Medulla oblongata (tissue), 1 donor: ENCODE measurements around the gene TSPEAR.

ENCODE experiments used
- DNase-seq: peaks from one replicate; pipeline ENCODE4 v3.0.0-alpha.2; 2015; ENCODE audit errors: extremely low spot score

Gene TSPEAR

DNA sequence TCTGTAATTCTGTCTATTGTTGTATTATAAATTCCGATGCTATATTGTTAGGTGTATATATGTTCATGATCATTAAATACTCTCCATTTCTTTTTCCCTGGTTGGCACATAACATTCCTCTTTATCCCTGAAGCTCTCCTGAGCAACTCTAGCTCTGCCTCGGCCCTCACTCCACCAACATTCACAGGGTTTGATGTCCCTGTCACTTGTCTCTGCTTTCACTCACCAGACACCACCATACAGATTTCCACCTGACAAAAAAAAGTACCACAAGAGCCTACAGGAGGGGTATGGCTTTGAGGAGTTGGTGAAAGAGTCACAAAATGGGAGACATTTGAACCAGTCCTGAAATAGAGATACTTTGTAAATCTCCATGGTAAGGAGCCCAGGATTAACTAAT, 8.8 kb upstream of the TSPEAR start:
- no peak for DNase-seq

DNA sequence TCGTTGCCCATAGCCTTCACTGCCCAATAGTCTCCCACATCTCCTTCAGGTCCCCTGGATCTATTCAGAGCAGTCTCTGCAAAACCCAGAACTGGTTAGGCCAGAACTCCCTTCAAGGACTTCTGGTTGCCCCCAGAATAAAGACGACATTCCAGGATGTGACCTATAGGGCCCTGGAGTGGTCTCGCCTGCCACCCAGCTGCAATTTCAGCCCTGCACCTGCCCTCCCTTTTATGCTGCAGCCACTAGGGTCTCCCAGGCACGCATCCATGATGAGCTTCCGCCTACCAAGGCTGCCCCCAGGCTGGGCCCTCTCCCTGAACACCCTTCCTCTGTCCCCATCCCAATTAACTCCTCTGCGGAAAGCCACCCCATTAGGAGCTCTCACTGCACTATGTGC, 7.2 kb upstream of the TSPEAR start:
- DNase-seq: no peak

DNA sequence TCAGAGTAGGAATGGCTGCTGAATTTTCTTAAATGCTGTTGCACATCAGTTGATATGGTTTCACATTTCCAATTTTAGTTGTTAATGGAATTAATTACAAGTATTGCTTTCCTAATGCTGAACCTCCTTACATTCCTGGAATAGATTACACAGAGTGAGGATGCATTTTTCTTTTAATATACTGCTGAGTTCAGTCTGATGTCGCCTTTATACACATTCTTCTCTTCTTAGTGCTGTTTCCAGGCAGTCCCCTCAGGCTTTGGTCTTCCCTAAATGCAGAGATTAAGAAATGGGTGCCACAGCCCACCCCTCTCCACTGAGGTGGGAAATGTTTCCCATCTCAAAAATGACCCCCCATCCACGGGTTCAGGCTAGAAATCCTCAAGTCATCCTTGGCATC, 6.7 kb upstream of the TSPEAR start:
- no peak for DNase-seq

DNA sequence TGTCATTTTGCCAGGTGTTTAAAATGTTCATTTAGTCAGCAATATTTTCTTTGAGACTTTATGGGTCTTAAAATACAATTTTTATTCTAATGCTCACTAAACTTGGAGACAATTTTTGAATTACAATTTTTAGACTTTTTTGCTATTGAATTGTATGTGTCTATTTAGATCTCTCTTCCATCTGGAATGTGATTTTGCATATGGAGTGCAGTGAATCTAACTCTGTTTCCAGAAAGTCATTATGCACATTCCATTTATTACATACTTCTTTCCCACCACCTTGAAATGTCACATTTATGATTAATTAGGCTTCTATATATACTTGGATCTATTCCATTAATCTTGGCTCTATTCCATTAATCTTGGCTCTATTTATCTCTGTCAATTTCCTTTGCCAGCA, 5.6 kb upstream of the TSPEAR start:
- no peak for DNase-seq

DNA sequence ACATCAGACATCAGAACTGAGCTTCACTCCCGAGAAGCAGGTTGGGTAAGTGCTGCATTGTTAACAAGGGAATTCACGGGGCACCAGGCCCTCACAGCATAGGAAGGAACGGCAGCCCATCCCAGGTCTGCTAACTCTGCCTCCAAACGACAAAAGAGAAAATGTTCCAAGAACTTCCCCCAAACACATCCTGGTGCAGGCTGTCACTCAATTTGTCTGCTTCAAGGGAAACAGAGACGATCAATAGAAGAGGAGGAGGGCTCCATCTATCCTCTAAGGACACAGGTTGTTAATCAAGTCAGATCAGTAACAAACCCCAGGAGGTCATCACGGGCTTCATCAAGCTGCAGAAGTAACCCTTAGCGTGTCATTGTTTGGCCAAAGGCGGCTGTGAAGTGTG, 3.5 kb upstream of the TSPEAR start:
- no peak for DNase-seq

DNA sequence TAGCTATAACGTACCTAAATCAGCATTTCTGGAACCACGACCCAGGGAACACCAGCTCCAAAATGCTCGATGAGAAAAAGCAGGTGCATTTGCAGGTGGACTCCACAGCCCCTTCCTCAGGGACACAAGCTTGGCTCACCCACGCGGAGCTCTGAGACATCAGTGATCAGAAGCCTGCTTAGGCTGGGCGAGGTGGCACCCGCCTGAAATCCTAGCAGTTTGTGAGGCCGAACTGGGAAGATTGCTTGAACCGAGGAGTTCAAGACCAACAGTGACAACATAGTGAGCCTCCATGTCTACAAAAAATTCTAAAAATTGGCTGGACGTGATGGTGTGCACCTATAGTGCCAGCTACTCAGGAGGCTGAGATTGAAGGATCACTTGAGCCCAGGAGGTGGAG, 2.5 kb upstream of the TSPEAR start:
- no peak for DNase-seq

DNA sequence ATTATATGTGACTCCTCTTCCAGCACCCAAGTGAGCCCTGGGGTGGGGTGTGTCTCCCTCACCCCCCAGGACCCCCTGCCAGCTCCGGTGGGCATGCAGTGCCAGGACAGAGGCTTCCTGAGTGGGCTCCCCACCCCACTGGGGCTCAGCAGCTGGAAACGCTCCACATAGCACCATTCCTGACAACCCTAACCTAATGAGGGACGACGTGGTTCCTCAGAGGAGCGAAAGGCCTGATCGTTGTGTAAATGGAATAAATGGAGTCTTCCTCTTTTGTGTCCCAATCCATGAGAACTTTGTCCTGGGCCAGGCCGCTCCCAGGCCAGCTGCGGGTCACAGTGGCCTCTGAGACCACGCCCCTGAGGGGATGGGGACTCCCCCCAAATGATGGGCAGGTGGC, 1.8 kb upstream of the TSPEAR start:
- DNase-seq: no peak

DNA sequence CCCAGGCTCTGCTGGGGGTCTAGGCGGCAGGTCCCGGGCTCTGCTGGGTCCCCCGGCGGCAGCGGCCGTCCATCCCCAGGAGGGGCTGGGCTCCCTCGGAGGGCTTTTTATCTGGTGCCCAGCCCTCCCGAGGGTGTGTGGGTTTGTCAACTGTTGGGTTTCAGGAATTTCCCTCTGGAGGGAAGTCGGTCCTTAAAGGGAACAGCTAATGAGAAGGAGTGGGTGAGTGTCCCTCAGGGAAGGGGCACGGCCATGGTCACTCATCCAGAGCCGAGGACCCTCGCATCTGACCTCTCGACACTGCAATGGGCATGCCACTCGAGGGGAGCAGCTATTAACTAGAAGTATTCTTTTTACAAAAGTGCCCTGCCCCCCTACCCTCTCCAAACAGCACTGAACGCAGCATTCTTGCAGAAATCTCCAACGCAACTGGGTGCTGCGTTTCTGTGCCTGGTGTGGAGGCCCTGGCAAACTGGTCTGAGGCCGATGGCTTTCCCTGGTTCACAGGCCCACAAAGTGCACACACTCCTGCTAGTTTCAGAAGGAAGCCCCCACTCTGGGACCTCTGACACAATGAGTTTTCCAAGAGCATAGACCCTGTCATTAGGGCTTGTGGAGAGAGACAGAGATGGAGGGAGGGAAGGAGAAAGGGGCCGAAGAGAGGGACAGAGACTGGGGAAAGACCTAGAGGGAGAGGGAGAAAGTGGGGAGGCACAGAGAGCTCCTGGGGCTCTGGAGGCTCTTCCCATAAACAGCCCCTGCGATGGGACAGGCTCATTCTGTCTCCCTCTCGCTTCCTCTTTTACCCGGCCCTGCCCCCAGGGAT, 1.0 kb upstream of the TSPEAR start:
- DNase-seq: no peak

DNA sequence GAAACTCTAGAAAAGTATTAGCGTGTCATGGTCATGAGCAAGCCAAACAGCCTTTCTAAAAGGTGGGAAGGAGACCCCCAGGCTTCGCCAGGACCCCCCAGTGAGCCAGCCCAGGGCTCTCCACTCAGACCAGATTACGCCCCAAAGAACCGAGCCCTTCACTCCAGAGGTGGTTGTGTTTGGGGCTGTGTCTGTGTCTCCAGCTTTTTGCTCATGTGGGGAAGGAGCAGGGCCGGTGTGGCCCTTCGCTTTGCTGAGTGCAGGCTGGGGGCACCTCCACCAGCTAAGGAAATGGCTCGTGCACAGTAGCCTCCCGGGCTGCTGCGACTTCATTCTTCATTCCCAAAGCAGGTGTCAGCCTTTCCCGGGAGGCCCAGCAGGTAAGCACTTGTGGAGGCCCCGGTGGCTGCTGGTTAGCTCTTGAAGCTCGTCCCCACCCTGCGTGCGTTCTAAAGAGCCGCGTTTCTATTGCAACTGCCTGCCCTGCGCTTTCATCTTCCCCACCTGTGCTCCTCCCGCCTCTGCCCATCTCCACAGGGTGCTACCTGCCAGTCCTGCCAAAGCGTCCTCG, 531 bp downstream of the TSPEAR start:
- no peak for DNase-seq

DNA sequence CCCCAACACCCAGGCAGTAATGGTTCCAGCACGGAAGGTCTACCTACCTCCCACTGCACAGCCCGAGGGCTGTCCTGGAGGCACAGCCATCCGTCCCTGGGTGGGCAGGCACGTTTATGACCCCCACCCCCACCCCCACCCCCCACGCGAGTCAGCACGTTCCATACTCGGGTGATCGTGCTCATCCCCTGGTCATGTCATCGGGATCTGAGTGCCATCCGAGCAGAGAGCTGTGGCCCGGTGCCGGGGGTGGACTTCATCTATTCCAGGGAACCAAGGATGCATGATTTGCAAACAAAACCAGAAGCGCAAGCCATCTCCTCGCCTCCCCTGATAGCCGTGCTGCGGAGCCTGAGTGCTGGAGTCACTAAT, 1.1 kb downstream of the TSPEAR start:
- no peak for DNase-seq

DNA sequence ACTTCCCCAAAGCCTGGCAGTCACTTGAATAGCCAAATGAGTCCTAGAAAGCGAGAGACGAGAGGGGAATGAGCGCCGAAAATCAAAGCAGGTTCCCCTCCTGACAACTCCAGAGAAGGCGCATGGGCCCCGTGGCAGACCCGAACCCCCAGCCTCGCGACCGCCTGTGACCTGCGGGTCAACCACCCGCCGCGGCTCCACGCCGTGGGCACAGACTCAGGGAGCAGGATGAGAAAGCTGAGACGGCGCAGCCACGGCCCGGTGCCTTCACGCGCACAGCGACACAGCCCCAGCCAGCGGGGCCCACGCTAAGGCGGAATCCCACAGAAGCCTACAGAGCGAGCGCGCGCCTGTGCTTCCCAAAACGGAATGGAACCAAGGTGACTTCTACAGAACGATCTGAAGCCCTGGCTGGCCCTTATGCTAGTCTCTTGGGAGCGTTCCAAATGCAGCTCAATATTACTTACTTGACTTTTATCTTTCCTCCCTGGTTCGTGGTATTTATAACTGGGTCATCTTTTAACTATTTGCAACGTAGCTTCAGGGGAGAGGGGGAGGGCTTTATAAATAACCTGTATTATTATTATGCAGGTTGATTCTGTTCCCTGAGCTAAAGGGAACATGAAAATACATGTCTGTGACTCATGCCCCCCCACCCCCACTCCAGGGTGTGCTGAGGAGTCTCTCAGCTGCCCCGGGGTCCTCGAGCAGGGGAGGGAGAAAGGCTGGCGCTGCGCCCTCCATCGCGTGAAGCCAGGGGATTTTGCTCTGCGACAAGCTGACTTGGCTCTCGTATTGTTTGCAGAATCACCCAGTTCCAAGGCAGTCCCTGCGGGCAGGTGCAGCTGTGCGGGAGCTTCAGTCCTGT, 1.7 kb downstream of the TSPEAR start:
- DNase-seq: no peak

DNA sequence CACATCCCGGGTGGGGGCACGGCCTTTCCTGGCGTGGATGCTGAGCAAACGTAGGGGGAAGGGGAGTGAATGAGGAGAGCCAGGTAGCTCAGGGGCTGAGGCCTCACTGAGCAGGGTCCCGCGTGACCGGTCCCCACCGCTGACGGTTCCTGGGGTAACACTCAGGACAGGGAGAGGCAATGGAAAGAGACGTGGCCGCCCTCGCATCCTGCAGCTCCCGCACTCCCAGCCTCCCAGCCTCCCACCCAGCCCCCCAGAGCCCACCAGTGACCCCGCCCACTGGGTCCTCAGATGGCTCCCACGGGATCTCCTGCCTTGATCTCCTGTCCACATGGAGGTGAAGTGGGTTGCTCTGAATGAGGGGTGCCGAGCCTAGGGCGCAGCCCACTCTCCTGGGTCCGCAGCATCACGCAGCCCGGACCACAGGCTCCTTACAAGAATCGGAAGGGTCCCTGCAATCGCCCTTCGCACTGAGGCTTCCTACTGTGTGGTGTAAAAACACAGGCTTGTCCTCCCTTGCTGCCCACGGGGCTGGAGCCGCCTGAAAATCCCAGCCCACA, 2.4 kb downstream of the TSPEAR start:
- no peak for DNase-seq

DNA sequence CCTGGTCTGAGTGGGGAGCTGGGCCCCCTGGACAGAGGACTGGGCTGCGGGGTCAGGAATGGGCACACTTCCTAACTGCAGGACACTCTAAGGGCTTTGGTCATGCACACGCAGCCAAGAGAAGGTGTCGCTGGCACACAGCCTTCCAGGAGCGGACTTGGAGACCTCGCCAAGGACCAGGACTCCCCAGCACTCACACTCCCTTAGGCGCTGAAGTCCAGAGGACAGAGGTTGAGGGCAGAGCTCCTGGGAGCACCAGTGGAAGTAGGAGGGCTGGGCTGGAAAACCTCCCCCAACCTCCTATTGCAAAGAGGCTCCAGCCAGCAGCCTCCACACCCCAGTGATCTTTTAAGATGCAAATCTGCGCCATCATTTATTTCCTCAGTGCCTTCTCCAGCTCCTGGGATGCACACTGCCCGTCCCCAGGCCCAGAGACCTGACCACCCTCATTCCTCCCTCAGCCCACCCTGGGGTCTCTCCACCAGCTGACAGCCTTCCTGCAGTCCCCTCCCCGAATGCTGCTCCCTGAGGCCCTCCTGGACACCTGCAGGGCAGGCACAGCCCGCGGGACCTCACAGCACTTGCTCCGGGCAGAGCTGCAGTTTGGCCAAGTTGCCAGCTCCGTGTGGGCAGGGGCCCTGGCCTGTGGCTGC, 3.0 kb downstream of the TSPEAR start:
- no peak for DNase-seq

DNA sequence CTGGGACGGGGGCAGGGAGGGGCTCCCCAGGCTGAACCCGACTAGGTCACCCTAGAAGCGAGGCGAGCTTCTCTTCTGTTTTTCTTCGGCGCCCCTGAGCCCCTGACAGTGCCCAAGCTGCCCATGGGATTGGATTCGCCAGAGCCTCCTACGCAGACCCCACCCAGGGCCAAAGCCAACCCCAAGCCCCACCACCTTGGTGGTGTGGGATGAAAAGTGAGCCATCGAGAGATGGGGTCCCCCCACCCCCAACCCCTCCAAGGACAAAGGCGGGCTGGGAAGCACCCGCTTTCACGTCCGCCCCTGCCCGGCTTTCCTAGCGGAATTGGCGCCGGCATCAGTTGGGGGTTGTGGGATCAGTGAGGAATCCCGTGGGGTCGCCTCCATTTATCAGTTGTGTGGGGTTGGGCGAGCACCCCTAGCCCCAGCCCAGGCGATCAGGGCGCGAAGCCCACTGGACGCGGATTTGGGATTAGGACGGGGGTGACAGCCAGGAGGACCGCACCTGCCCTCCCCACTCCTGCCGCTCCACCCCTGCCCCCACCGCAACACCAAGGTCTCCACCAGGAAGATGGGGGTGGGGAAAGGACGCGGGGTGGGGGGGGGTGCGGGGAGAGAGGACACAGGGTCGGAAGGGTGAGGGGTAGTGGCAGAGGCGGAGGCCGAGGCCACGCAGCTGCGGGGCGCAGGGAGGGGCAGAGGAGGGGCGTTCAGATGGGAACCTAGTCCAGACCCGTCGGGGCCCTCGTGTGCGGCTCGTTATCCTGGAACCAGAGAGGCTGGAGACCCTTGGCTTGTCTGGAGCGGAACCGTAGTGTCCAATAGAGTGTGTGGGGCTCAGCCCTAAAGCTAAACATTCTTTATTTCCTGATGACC, 4.4 kb downstream of the TSPEAR start:
- DNase-seq: no peak

DNA sequence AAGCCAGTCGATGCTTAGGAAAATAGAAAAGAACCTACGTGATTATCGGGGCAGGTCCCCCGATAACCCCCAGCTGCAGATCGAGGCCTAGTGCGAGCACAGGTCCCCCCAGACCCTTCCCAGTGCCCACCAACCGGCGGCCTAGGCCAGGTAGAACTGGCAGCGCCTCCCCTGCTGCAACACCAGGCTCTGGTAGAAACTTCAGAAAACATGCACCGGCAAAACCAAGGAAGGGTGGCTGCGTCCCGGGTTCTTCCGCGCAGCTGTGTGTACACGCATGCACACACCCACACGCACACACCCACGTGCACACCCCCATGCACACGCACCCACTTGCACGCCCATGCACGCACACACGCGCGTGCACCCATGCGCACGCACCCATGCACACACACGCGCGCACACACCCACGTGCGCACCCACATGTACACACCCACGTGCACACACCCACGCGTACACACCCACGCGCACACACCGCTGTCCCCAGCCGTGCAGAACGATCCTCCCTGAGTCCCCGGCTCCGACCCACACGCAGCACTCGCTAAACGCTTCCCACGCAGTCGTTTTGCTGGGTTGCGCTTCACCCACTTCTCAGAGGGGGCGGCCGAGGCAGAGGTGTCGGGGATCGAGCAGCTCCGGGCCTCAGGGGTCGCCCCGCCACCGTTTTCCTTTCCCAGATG, 5.2 kb downstream of the TSPEAR start:
- DNase-seq: no peak

DNA sequence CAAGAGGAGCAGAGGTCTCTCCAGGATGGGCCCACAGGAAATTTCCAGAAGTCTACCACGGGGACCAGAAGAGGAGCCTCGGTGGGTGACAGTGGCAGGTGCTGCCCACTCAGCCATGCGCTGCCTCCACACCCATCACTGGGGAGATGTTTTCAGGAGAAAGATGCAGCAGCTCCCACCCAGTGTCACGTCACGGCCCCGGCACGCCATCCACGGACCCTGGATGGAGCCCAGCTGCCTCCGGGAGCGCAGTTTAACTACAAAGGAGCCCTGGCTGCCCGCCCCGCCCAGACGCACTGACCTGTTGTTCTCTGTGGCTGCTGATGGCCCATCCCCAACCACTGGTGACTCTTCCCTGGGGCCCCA, 6.8 kb downstream of the TSPEAR start:
- no peak for DNase-seq

DNA sequence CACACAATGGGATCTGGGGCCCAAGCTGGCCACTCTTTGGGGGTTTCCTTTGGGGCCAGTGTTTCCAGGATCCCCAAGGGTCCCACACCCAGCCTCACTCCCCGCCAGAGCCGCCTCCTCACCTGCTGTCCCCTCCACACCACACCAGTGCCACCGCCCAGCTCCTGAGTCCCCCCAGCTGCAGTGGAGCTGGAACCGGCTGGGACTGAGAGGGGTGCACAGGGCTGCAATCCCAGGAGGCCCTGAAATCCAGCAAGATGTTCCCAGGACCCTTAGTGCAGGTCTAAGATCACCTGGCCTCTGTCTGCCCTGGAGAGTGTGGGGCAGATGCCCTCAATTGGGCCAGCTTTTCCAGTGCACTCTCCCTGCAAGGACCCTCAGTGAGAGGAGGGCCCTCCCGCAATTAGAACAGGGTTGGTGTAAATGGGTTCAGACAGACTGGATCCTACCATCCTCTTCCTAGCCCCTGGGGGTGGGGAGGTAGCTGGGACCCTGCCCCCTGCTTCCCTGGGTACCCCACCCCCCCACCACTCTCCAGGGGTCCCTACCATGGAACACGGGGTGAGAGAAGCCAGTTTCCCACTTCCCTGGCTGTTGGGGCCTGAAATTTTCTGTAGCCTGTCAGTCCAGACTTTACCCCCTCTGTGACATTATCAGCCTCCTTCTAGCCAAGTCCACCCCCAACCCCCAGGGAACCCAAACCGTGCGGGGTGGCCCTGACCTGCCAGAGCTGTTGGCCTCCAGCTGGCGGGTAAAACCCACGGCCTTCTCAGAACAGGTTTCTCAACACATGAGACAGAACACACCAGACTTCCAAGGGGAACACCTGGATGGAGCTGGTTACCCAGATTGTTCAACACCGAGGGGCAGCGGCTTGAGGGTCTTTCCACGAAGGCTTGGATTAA, 7.4 kb downstream of the TSPEAR start:
- no peak for DNase-seq

DNA sequence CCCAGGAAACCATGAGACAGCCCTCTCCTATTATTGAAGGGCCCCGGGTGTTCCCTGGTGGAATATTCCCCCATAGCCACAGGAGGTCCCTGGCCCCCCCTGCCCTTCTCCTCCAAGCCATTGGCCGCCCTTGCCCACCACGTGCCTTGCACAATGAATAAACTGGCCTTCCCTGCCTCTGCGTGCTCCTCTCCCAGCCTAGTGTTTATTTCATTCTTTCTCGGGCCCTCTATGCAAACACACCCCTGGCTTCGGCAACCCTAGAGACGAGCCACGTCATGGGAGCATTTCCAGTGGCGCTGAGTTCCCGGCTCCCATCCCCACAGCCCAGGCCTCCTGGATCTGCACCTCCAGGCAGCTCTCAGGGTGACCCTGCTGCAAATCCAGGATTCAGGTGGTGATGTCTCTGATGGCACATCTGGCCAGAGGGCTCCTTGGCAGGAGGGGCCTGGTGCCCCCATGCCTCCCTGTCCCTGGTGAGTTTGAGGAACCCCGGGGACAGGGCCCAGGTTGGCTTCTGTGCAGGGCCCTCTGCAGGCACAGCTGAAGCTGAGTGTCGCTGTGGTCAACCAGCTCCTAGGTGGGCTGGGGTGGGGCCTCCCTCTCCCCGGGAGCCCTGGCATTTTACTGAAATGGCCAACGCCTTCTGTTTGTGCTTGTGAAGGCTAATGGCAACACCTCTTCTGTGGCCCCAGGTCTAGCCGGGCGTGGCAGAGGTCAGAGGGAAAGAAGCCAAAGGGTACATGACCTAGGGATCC, 8.2 kb downstream of the TSPEAR start:
- DNase-seq: no peak
